Activated CD4-positive, alpha-beta memory T cell treated with anti-CD3 and anti-CD28 coated beads, Interleukin-2, amount 10 ng/mL, durations not matched to agents 7 days and 5 days (primary cell): Measurements from ENCODE around the gene LBH. TPM values are rescaled to one million over a fixed set of nuclear protein-coding genes. Genes with fewer than 3 reads are reported as not detected.

Experiments
- CTCF ChIA-PET: fragments of 350-600 bp; sonication (Branson Sonifier 250); formaldehyde crosslinking; loops from one replicate; lab custom pipeline; 2021; ENCODE audit warnings: antibody characterized with exemption, inconsistent platforms; lab: Charles Lee
- POLR2A ChIA-PET: fragments of 350-600 bp; sonication (Branson Sonifier 250); formaldehyde crosslinking; loops from one replicate; lab custom pipeline; 2021; ENCODE audit warnings: antibody characterized with exemption; lab: Charles Lee
- DNase-seq: peaks from one replicate; pipeline ENCODE4 v3.0.0-alpha.2; 2020
- H3K27ac Mint-ChIP-seq: one replicate; pipeline ENCODE4 v1.8.0; 2021; ENCODE audit warnings: mild to moderate bottlenecking, mixed read lengths
- H3K27me3 Mint-ChIP-seq: one replicate; pipeline ENCODE4 v1.8.0; 2021; ENCODE audit warnings: mixed read lengths
- H3K36me3 Mint-ChIP-seq: one replicate; pipeline ENCODE4 v1.8.0; 2021; ENCODE audit warnings: low read depth, mixed read lengths
- H3K4me1 Mint-ChIP-seq: one replicate; pipeline ENCODE4 v1.8.0; 2021; ENCODE audit warnings: mixed read lengths
- H3K4me3 Mint-ChIP-seq: one replicate; pipeline ENCODE4 v1.8.0; 2021; ENCODE audit warnings: mild to moderate bottlenecking, mixed read lengths
- H3K9me3 Mint-ChIP-seq: one replicate; pipeline ENCODE4 v1.8.0; 2021; ENCODE audit warnings: mixed read lengths
- total RNA-seq, 2 experiments: library from RNA; stranded (reverse); gene quantifications; one replicate each; pipeline ENCODE4 v1.2.3, GENCODE V29; 2021

LBH gene
- total RNA-seq, 2 experiments from 2014 or later, result 105 to 110 TPM

DNA sequence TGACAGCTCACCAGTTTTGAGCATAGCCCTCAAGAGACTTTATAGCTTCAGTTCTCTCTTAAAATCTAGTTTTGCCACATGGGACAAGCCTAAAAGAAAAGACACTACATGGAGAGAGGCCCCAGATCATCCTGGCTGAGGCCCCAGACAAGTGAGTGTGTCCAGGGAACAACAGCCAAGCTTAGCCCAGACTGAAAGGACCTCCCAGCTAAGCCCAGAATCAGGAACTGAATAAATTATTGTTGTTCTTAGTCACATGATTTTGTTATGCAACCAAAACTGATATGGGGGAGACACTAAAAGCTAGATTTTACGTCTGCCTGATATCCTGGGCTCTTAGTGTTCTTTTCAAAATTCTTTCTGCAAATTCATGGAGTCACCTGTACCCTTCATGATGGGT is 29.3 kb upstream of the LBH start:
- no peak for DNase-seq
- Mint-ChIP-seq H3K27me3 (no peaks in the 10 kb centered on the region), H3K36me3 (no peaks in the 10 kb centered on the region), H3K9me3 (no peaks in the 10 kb centered on the region), H3K4me1 (no peaks in the 10 kb centered on the region), H3K27ac (no peak overlapping the region), H3K4me3 (no peak overlapping the region)
- ChIA-PET CTCF (interaction anchor here (1.0 to 1.8 kb wide), 3 partner anchors 37 to 510 kb away, joined by 4 to 9 read pairs (median 7); no protein-coding TSS in a partner anchor), POLR2A (no interaction called here)

GRCh38 chr2:30203156-30203555 is 28.2 kb upstream of the LBH start:
- DNase-seq, result no peak
- no peaks in the 10 kb centered on the region for H3K36me3 Mint-ChIP-seq
- no peak overlapping the region for H3K4me3 Mint-ChIP-seq
- H3K9me3 Mint-ChIP-seq, result no peaks in the 10 kb centered on the region
- POLR2A ChIA-PET, result no interaction called here
- H3K27me3 Mint-ChIP-seq, result no peaks in the 10 kb centered on the region
- no peak overlapping the region for H3K27ac Mint-ChIP-seq
- H3K4me1 Mint-ChIP-seq, result no peaks in the 10 kb centered on the region
- CTCF ChIA-PET, result interaction anchor here (7.0 kb wide), 1 partner anchor 508 kb away, joined by 128 read pairs; no protein-coding TSS in a partner anchor

GRCh38 chr2:30204281-30204680 is 27.1 kb upstream of the LBH start:
- H3K9me3 Mint-ChIP-seq, result no peaks in the 10 kb centered on the region
- CTCF ChIA-PET, result interaction anchor here (0.6 to 7.0 kb wide), 3 partner anchors 39 to 753 kb away, joined by 3 to 128 read pairs (median 6); no protein-coding TSS in a partner anchor
- no peak for DNase-seq
- POLR2A ChIA-PET, result no interaction called here
- H3K4me3 Mint-ChIP-seq, result no peak overlapping the region
- no peak overlapping the region for H3K27ac Mint-ChIP-seq
- peaks cover 10% of the 10 kb centered on the region for H3K4me1 Mint-ChIP-seq
- H3K27me3 Mint-ChIP-seq, result no peaks in the 10 kb centered on the region
- H3K36me3 Mint-ChIP-seq, result no peaks in the 10 kb centered on the region

DNA sequence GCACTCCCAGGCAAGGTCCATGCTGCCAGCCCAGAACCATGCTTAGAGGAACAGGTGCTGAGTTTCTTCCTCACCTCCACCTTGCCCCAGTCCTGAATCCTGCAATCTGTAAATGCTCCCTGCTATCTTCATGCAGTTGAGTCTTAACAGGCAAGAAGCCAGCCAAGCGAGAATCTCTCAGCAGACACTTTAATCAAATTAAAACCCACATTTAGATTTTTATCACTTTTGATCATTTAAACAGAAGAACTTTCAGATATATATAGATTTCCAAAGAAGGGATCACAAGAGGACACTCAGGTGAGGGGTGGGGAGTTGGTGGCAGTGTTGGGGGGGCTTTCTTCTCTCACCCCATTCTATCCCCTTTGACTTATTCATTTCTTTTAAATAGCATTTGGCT is 25.9 kb upstream of the LBH start:
- no peak overlapping the region for H3K27ac Mint-ChIP-seq
- H3K27me3 Mint-ChIP-seq, result no peaks in the 10 kb centered on the region
- H3K9me3 Mint-ChIP-seq, result no peaks in the 10 kb centered on the region
- POLR2A ChIA-PET, result no interaction called here
- CTCF ChIA-PET, result interaction anchor here (0.5 to 7.0 kb wide), 2 partner anchors 100 to 506 kb away, joined by 3 to 128 read pairs; no protein-coding TSS in a partner anchor
- H3K4me1 Mint-ChIP-seq, result peaks cover 16% of the 10 kb centered on the region
- H3K4me3 Mint-ChIP-seq, result no peak overlapping the region
- no peaks in the 10 kb centered on the region for H3K36me3 Mint-ChIP-seq
- DNase-seq, result no peak

GRCh38 chr2:30206461-30207430 is 24.6 kb upstream of the LBH start:
- Mint-ChIP-seq H3K4me1 (peaks cover 16% of the 10 kb centered on the region), H3K4me3 (no peak overlapping the region), H3K36me3 (no peaks in the 10 kb centered on the region), H3K27ac (no peak overlapping the region), H3K9me3 (no peaks in the 10 kb centered on the region), H3K27me3 (no peaks in the 10 kb centered on the region)
- ChIA-PET POLR2A (no interaction called here), CTCF (interaction anchor here (1.2 to 7.0 kb wide), 9 partner anchors 15 to 505 kb away, joined by 3 to 128 read pairs (median 7); no protein-coding TSS in a partner anchor)
- DNase-seq, result no peak

GRCh38 chr2:30208453-30208852 is 22.9 kb upstream of the LBH start:
- CTCF ChIA-PET, result interaction anchor here (0.7 to 7.0 kb wide), 35 partner anchors 12 to 885 kb away, joined by 3 to 128 read pairs (median 5); partner anchors contain the start of gene LCLAT1
- POLR2A ChIA-PET, result interaction anchor here (1.3 to 1.9 kb wide), 5 partner anchors 18 to 502 kb away, joined by 3 to 11 read pairs (median 4); no protein-coding TSS in a partner anchor

DNA sequence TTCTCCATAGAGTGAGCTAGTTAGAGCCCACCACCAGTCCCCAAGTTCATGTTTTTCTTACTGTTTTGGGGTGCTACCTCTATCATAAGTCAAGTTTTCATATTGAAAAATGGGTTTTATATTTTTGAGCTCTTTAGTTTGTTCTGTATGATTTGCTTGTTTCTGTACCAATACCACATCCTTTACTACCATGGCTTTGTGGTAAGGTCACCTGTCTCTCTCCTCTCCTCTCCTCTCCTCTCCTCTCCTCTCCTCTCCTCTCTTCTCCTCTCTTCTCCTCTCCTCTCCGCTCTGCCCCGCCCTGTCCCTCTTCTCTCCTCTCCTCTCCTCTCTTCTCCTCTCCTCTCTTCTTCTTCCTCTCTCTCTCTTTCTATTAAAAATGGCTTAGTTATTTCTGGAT is 22.1 kb upstream of the LBH start:
- POLR2A ChIA-PET, result interaction anchor here (0.7 to 1.9 kb wide), 7 partner anchors 18 to 502 kb away, joined by 3 to 11 read pairs (median 4); no protein-coding TSS in a partner anchor
- Mint-ChIP-seq H3K27ac (no peak overlapping the region), H3K36me3 (no peaks in the 10 kb centered on the region), H3K4me1 (peaks cover 16% of the 10 kb centered on the region), H3K9me3 (no peaks in the 10 kb centered on the region), H3K4me3 (no peak overlapping the region), H3K27me3 (no peaks in the 10 kb centered on the region)
- no peak for DNase-seq
- CTCF ChIA-PET, result interaction anchor here (0.6 to 7.0 kb wide), 30 partner anchors 12 to 1887 kb away, joined by 3 to 128 read pairs (median 6); partner anchors contain the start of gene LCLAT1

More at GRCh38 chr2:30208453-30208852, 22.9 kb upstream of the LBH start:
- DNase-seq, result peak; percentile 41
- no peaks in the 10 kb centered on the region for H3K27me3 Mint-ChIP-seq
- peaks cover 16% of the 10 kb centered on the region for H3K4me1 Mint-ChIP-seq
- no peak overlapping the region for H3K27ac Mint-ChIP-seq
- H3K36me3 Mint-ChIP-seq, result no peaks in the 10 kb centered on the region
- H3K4me3 Mint-ChIP-seq, result no peak overlapping the region
- H3K9me3 Mint-ChIP-seq, result no peaks in the 10 kb centered on the region

DNA sequence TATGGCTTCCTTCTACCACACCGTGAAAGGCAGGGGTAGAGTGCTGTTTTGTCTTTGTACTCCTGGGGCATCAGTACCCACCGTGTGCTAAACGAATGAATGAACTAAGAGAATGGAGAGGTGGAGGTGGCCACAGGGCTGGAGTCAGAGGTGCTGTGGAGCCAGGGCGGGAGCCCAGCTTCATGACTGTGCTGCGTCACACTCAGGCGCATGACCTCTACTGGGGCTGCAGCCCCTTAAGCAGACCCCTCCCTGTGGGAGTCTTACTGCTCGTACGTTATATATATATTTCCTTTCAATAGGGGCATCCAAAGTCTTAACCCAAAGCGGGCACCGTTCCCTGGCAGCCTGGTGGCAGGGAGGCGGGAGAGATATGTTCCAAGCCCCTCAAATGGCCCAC is 18.0 kb upstream of the LBH start:
- H3K9me3 Mint-ChIP-seq, result no peaks in the 10 kb centered on the region
- H3K27ac Mint-ChIP-seq, result no peak overlapping the region
- no peaks in the 10 kb centered on the region for H3K36me3 Mint-ChIP-seq
- DNase-seq, result no peak
- peaks cover 18% of the 10 kb centered on the region for H3K4me1 Mint-ChIP-seq
- H3K27me3 Mint-ChIP-seq, result no peaks in the 10 kb centered on the region
- no peak overlapping the region for H3K4me3 Mint-ChIP-seq
- CTCF ChIA-PET, result interaction anchor here (1.0 to 1.8 kb wide), 4 partner anchors 26 to 498 kb away, joined by 3 to 11 read pairs (median 4); no protein-coding TSS in a partner anchor
- POLR2A ChIA-PET, result interaction anchor here (0.8 to 1.3 kb wide), 2 partner anchors 9 to 12 kb away, joined by 3 read pairs; no protein-coding TSS in a partner anchor

DNA sequence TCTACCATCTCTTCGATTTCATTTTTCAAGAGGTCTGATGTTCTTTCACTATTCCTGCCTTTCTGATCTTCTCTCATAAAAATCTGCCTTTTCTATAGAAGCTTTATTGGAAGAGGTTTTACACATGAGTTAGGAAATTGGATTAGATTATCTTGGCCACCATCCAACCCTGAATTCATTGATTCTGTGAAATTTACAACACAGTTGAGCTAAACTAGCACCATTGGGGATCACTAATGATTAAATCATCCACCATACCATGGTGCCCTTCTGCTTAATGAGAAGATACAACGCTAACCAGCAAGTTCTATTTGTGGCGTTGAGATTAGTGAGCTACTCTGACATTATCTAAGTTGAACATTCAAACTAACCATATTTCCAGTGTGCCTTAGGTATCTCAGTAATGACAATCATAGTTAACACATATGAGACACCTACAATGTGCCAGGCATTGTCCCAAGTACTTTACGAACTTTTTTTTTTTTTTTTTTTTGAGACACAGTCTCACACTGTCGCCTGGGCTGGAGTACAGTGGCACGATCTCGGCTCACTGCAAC is 17.3 kb upstream of the LBH start:
- Mint-ChIP-seq H3K4me1 (peaks cover 11% of the 10 kb centered on the region), H3K36me3 (no peaks in the 10 kb centered on the region), H3K9me3 (no peaks in the 10 kb centered on the region), H3K27ac (no peak overlapping the region), H3K27me3 (no peaks in the 10 kb centered on the region), H3K4me3 (no peak overlapping the region)
- POLR2A ChIA-PET, result interaction anchor here (0.8 to 1.5 kb wide), 3 partner anchors 8 to 18 kb away, joined by 3 to 4 read pairs (median 3); no protein-coding TSS in a partner anchor
- CTCF ChIA-PET, result interaction anchor here (0.9 to 1.8 kb wide), 6 partner anchors 12 to 498 kb away, joined by 3 to 11 read pairs (median 4); no protein-coding TSS in a partner anchor
- DNase-seq, result no peak

DNA sequence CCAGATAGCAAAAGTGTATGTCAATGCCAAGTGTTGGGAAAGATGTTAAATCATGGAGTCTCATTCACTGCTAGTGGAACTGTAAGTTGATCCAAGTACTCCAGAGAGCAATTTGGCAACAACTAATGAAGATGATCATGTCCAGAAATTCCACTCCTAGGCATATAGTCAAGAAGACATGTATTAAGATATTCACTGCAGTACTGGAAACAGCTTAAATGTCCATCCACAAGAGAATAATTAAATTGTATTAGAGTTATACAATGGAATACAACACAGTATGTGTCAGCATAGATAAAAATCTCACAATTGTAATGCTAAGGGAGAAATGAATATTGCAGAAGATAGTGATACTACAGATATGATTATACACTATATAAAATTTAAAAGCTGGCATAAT is 15.2 kb upstream of the LBH start:
- CTCF ChIA-PET, result no interaction called here

GRCh38 chr2:30217644-30218337 is 13.5 kb upstream of the LBH start:
- CTCF ChIA-PET, result interaction anchor here (1.5 kb wide), 1 partner anchor 53 kb away, joined by 5 read pairs; no protein-coding TSS in a partner anchor
- H3K27me3 Mint-ChIP-seq, result no peaks in the 10 kb centered on the region
- H3K36me3 Mint-ChIP-seq, result no peaks in the 10 kb centered on the region
- no peak overlapping the region for H3K27ac Mint-ChIP-seq
- H3K4me3 Mint-ChIP-seq, result no peak overlapping the region
- peaks cover 10% of the 10 kb centered on the region for H3K4me1 Mint-ChIP-seq
- POLR2A ChIA-PET, result interaction anchor here (1.0 kb wide), 1 partner anchor 23 kb away, joined by 4 read pairs; no protein-coding TSS in a partner anchor
- no peak for DNase-seq
- no peaks in the 10 kb centered on the region for H3K9me3 Mint-ChIP-seq

More for the DNA sequence above, 15.2 kb upstream of the LBH start:
- POLR2A ChIA-PET, result interaction anchor here (0.7 to 1.5 kb wide), 2 partner anchors 14 to 445 kb away, joined by 3 to 5 read pairs; no protein-coding TSS in a partner anchor
- Mint-ChIP-seq H3K27ac (no peak overlapping the region), H3K4me3 (no peak overlapping the region), H3K9me3 (no peaks in the 10 kb centered on the region), H3K27me3 (no peaks in the 10 kb centered on the region), H3K4me1 (peaks cover 2% of the 10 kb centered on the region), H3K36me3 (no peaks in the 10 kb centered on the region)
- no peak for DNase-seq

GRCh38 chr2:30218338-30218713 is 13.0 kb upstream of the LBH start:
- no peaks in the 10 kb centered on the region for H3K9me3 Mint-ChIP-seq
- no peak overlapping the region for H3K27ac Mint-ChIP-seq
- no peak overlapping the region for H3K4me3 Mint-ChIP-seq
- no peaks in the 10 kb centered on the region for H3K36me3 Mint-ChIP-seq
- ChIA-PET POLR2A (interaction anchor here (1.0 kb wide), 1 partner anchor 22 kb away, joined by 4 read pairs; no protein-coding TSS in a partner anchor), CTCF (interaction anchor here (1.3 to 1.5 kb wide), 2 partner anchors 53 to 493 kb away, joined by 3 to 5 read pairs; no protein-coding TSS in a partner anchor)
- no peaks in the 10 kb centered on the region for H3K27me3 Mint-ChIP-seq
- no peak for DNase-seq
- H3K4me1 Mint-ChIP-seq, result peaks cover 16% of the 10 kb centered on the region
